Measurements from ENCODE around the gene DLGAP1.

Gene DLGAP1

GRCh38 chr18:3983351-3983969, 471.6 kb downstream of the DLGAP1 start:
- DNase-seq, result no peak

GRCh38 chr18:3982541-3982940, 472.6 kb downstream of the DLGAP1 start:
- no peak for DNase-seq

GRCh38 chr18:3979024-3979423, 476.1 kb downstream of the DLGAP1 start:
- no peak for DNase-seq

- no peak for DNase-seq
Measured at GRCh38 chr18:3973191-3973850, 481.8 kb downstream of the DLGAP1 start.

- no peak for DNase-seq
Measured at GRCh38 chr18:3972291-3972930, 482.7 kb downstream of the DLGAP1 start.

- no peak for DNase-seq
Measured at GRCh38 chr18:3970929-3971328, 484.2 kb downstream of the DLGAP1 start.

- no peak for DNase-seq
Measured at GRCh38 chr18:3967359-3968180, 487.5 kb downstream of the DLGAP1 start.

GRCh38 chr18:3966642-3967358, 488.3 kb downstream of the DLGAP1 start:
- DNase-seq, result no peak

- no peak for DNase-seq
Measured at GRCh38 chr18:3966246-3966641, 488.9 kb downstream of the DLGAP1 start.

- no peak for DNase-seq
Measured at GRCh38 chr18:3960977-3961376, 494.1 kb downstream of the DLGAP1 start.

- DNase-seq, result no peak
Measured at GRCh38 chr18:3960142-3960541, 495.0 kb downstream of the DLGAP1 start.

GRCh38 chr18:3952031-3952430, 503.1 kb downstream of the DLGAP1 start:
- DNase-seq, result no peak

GRCh38 chr18:3950668-3951404, 504.3 kb downstream of the DLGAP1 start:
- DNase-seq, result no peak

- no peak for DNase-seq
Measured at GRCh38 chr18:3948958-3949357, 506.1 kb downstream of the DLGAP1 start.

- DNase-seq, result no peak
Measured at GRCh38 chr18:3947383-3947782, 507.7 kb downstream of the DLGAP1 start.

- no peak for DNase-seq
Measured at GRCh38 chr18:3935305-3935704, 519.8 kb downstream of the DLGAP1 start.

- no peak for DNase-seq
Measured at GRCh38 chr18:3932276-3932675, 522.8 kb downstream of the DLGAP1 start.

GRCh38 chr18:3931542-3932112, 523.5 kb downstream of the DLGAP1 start:
- no peak for DNase-seq

- no peak for DNase-seq
Measured at GRCh38 chr18:3931013-3931315, 524.1 kb downstream of the DLGAP1 start.

- DNase-seq, result no peak
Measured at GRCh38 chr18:3930126-3931012, 524.7 kb downstream of the DLGAP1 start.

GRCh38 chr18:3924455-3924854, 530.7 kb downstream of the DLGAP1 start:
- no peak for DNase-seq
